Liver (tissue), 9 donors: ENCODE measurements around the gene OTOGL. TPM values are rescaled to one million over a fixed set of nuclear protein-coding genes. Genes with fewer than 3 reads are reported as not detected.

Experiments used
- DNase-seq: peaks from one replicate; pipeline ENCODE4 v3.0.0-alpha.2; 2017; ENCODE audit warnings: low spot score
- H3K27ac ChIP-seq, 2 donors: one replicate each; pipeline ENCODE4 v1.7.0; 2013; ENCODE audit warnings: inconsistent platforms in 2 of 2, low read length in 2 of 2, control low read depth in 1 of 2, low read depth in 1 of 2, mild to moderate bottlenecking in 1 of 2
- H3K27me3 ChIP-seq, 4 donors: one replicate each; pipeline versions ENCODE4 v1.6.1 to v1.7.0; 2013; ENCODE audit warnings: low read length in 3 of 4, inconsistent platforms in 1 of 4, mild to moderate bottlenecking in 1 of 4, moderate library complexity in 1 of 4; ENCODE audit not compliant: control insufficient read depth in 4 of 4, insufficient read depth in 4 of 4
- H3K36me3 ChIP-seq, 4 donors: one replicate each; pipeline versions ENCODE4 v1.6.1 to v1.7.0; 2013; ENCODE audit warnings: low read length in 3 of 4, mild to moderate bottlenecking in 3 of 4, low read depth in 1 of 4, moderate library complexity in 1 of 4; ENCODE audit not compliant: control insufficient read depth in 4 of 4, insufficient read depth in 3 of 4
- H3K4me1 ChIP-seq, 4 donors: one replicate each; pipeline versions ENCODE4 v1.6.1 to v1.7.0; 2013; ENCODE audit warnings: low read length in 3 of 4, mild to moderate bottlenecking in 3 of 4, moderate library complexity in 1 of 4; ENCODE audit not compliant: control insufficient read depth in 4 of 4, insufficient read depth in 4 of 4
- H3K4me3 ChIP-seq, 3 donors: one replicate each; pipeline versions ENCODE4 v1.6.1 to v1.7.0; 2013; ENCODE audit warnings: low read length in 3 of 3, control low read depth in 1 of 3, low read depth in 1 of 3, mild to moderate bottlenecking in 1 of 3
- H3K9ac ChIP-seq, 2 donors: one replicate each; pipeline ENCODE4 v1.7.0; 2013; ENCODE audit warnings: low read length in 2 of 2, mild to moderate bottlenecking in 2 of 2, moderate library complexity in 2 of 2, control low read depth in 1 of 2, low read depth in 1 of 2
- H3K9me3 ChIP-seq, 4 donors: one replicate each; pipeline versions ENCODE4 v1.6.1 to v1.7.0; 2013; ENCODE audit warnings: low read length in 3 of 4; ENCODE audit not compliant: control insufficient read depth in 4 of 4
- EGR1 ChIP-seq, 2 donors: IDR thresholded peaks; 2 replicates each; pipeline ENCODE4 v1.6.1; 2016 to 2018; ENCODE audit warnings: antibody characterized with exemption in 2 of 2, low read depth in 2 of 2
- FOXA1 ChIP-seq: IDR thresholded peaks from 2 replicates; pipeline ENCODE4 v1.6.1; 2016; ENCODE audit warnings: antibody characterized with exemption
- FOXA2 ChIP-seq: IDR thresholded peaks from 2 replicates; pipeline ENCODE4 v1.6.1; 2016; ENCODE audit warnings: antibody characterized with exemption
- GABPA ChIP-seq, 2 donors: IDR thresholded peaks in 1 of 2; conservative IDR thresholded peaks in 1 of 2; 2 replicates each; pipeline ENCODE4 v1.6.1; 2016; ENCODE audit warnings: antibody characterized with exemption in 2 of 2, mild to moderate bottlenecking in 1 of 2, moderate library complexity in 1 of 2
- HNF4G ChIP-seq: IDR thresholded peaks from 2 replicates; pipeline ENCODE4 v1.6.1; 2016; ENCODE audit warnings: antibody characterized with exemption
- NR2F2 ChIP-seq: IDR thresholded peaks from 2 replicates; pipeline ENCODE4 v1.6.1; 2016; ENCODE audit warnings: antibody characterized with exemption
- RAD21 ChIP-seq, 2 donors: IDR thresholded peaks; 2 replicates each; pipeline ENCODE4 v1.6.1; 2016; ENCODE audit warnings: antibody characterized with exemption in 2 of 2, mild to moderate bottlenecking in 2 of 2
- RXRA ChIP-seq, 2 donors: IDR thresholded peaks; 2 replicates each; pipeline ENCODE4 v1.6.1; 2017 to 2018; ENCODE audit warnings: antibody characterized with exemption in 2 of 2, mild to moderate bottlenecking in 1 of 2
- SP1 ChIP-seq: IDR thresholded peaks from 2 replicates; pipeline ENCODE4 v1.6.1; 2018; ENCODE audit warnings: antibody characterized with exemption, mild to moderate bottlenecking
- TAF1 ChIP-seq: conservative IDR thresholded peaks from 2 replicates; pipeline ENCODE4 v1.6.1; 2016; ENCODE audit warnings: antibody characterized with exemption, mild to moderate bottlenecking
- YY1 ChIP-seq: IDR thresholded peaks from 2 replicates; pipeline ENCODE4 v1.6.1; 2016; ENCODE audit warnings: antibody characterized with exemption, mild to moderate bottlenecking
- WGBS: extraction: QIAGEN DNeasy Blood & Tissue Kit; methylation state at CpG from one replicate; pipeline ENCODE4 v1.1.7; 2013; 5-methylcytosine and 5-hydroxymethylcytosine counted together
- polyA plus RNA-seq, 2 donors: library from polyadenylated mRNA; stranded (reverse) in 1 of 2; unstranded in 1 of 2; fragments of 200-250 nt in 1 of 2; fragments of >200 nt in 1 of 2; fragmentation: Nextera tagmentation in 1 of 2; extraction: Ambion mirVana in 1 of 2; gene quantifications; one replicate each; pipeline versions ENCODE4 v1.2.1 to v1.2.3, GENCODE V29; 2013 to 2015
- total RNA-seq, 2 donors: library from RNA; depleted of rRNA; stranded (reverse); fragments of >200 nt; gene quantifications; one replicate each; pipeline ENCODE4 v1.2.3, GENCODE V29; 2014
- TF ChIP-seq, protein P1 (sequence below): fragments of 150-350 bp; IDR thresholded peaks from 2 replicates; pipeline ENCODE4 v1.5.1; 2017; ENCODE audit warnings: improper control_type of control experiment, low read depth, low read length; ENCODE audit not compliant: missing input control
- TF ChIP-seq, protein P2 (sequence below): IDR thresholded peaks from 2 replicates; pipeline ENCODE4 v1.6.1; 2016; ENCODE audit warnings: antibody characterized with exemption
- TF ChIP-seq, protein P3 (sequence below): IDR thresholded peaks from 2 replicates; pipeline ENCODE4 v1.6.1; 2016; ENCODE audit warnings: antibody characterized with exemption
- TF ChIP-seq, protein P4 (sequence below): IDR thresholded peaks from 2 replicates; pipeline ENCODE4 v1.6.1; 2016; ENCODE audit warnings: antibody characterized with exemption, mild to moderate bottlenecking
- donor health status: healthy.
- donor health status: healthy.
- donor health status: healthy.
- donor health status: healthy.
- donor health status: healthy.

Gene OTOGL
- total and polyA plus RNA-seq, 4 donors = 0.01 to 0.09 (median 0.08) TPM; not detected in 1

DNA sequence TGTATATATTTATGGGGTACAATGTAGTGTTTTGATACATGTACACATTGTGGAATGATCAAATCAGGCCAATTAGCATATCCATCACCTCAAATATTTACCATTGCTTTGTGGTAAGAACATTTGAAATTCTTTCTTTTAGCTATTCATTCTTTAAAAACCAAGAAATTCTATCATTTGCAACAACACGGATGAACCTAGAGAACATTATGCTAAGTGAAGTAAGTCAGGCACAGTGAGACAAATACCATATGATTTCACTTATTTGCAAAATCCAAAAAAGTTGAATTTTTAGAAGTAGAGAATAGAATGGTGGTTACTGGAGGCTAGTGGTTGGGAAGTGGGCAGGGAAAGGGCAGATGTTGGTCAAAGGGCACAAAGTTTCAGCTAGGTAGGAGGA lies 215.4 kb downstream of the OTOGL start:
- no peaks in the 10 kb centered on the region for H3K36me3 ChIP-seq
- H3K27ac ChIP-seq = no peak overlapping the region
- no peaks in the 10 kb centered on the region for H3K4me1 ChIP-seq
- 93% methylated on average over 1 of the region's 1 CpG for WGBS
- TF ChIP-seq GABPA (IDR thresholded peaks at IDR 0.05 in 1 of 2, conservative IDR thresholded peaks at IDR 0.05 in 1 of 2) (no peak), NR2F2 (no peak), FOXA2 (no peak), HNF4G (no peak), RAD21 (IDR thresholded peaks at IDR 0.05) (no peak), EGR1 (IDR thresholded peaks at IDR 0.05; ENCODE audit: low read depth in 2 of 2) (no peak), TAF1 (no peak), YY1 (no peak), SP1 (no peak), FOXA1 (no peak)
- TF ChIP-seq, protein P1, sequence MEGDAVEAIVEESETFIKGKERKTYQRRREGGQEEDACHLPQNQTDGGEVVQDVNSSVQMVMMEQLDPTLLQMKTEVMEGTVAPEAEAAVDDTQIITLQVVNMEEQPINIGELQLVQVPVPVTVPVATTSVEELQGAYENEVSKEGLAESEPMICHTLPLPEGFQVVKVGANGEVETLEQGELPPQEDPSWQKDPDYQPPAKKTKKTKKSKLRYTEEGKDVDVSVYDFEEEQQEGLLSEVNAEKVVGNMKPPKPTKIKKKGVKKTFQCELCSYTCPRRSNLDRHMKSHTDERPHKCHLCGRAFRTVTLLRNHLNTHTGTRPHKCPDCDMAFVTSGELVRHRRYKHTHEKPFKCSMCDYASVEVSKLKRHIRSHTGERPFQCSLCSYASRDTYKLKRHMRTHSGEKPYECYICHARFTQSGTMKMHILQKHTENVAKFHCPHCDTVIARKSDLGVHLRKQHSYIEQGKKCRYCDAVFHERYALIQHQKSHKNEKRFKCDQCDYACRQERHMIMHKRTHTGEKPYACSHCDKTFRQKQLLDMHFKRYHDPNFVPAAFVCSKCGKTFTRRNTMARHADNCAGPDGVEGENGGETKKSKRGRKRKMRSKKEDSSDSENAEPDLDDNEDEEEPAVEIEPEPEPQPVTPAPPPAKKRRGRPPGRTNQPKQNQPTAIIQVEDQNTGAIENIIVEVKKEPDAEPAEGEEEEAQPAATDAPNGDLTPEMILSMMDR = no peak
- TF ChIP-seq, protein P2, sequence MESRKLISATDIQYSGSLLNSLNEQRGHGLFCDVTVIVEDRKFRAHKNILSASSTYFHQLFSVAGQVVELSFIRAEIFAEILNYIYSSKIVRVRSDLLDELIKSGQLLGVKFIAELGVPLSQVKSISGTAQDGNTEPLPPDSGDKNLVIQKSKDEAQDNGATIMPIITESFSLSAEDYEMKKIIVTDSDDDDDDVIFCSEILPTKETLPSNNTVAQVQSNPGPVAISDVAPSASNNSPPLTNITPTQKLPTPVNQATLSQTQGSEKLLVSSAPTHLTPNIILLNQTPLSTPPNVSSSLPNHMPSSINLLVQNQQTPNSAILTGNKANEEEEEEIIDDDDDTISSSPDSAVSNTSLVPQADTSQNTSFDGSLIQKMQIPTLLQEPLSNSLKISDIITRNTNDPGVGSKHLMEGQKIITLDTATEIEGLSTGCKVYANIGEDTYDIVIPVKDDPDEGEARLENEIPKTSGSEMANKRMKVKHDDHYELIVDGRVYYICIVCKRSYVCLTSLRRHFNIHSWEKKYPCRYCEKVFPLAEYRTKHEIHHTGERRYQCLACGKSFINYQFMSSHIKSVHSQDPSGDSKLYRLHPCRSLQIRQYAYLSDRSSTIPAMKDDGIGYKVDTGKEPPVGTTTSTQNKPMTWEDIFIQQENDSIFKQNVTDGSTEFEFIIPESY = no peak
- TF ChIP-seq, protein P3, sequence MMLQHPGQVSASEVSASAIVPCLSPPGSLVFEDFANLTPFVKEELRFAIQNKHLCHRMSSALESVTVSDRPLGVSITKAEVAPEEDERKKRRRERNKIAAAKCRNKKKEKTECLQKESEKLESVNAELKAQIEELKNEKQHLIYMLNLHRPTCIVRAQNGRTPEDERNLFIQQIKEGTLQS = no peak
- TF ChIP-seq, protein P4, sequence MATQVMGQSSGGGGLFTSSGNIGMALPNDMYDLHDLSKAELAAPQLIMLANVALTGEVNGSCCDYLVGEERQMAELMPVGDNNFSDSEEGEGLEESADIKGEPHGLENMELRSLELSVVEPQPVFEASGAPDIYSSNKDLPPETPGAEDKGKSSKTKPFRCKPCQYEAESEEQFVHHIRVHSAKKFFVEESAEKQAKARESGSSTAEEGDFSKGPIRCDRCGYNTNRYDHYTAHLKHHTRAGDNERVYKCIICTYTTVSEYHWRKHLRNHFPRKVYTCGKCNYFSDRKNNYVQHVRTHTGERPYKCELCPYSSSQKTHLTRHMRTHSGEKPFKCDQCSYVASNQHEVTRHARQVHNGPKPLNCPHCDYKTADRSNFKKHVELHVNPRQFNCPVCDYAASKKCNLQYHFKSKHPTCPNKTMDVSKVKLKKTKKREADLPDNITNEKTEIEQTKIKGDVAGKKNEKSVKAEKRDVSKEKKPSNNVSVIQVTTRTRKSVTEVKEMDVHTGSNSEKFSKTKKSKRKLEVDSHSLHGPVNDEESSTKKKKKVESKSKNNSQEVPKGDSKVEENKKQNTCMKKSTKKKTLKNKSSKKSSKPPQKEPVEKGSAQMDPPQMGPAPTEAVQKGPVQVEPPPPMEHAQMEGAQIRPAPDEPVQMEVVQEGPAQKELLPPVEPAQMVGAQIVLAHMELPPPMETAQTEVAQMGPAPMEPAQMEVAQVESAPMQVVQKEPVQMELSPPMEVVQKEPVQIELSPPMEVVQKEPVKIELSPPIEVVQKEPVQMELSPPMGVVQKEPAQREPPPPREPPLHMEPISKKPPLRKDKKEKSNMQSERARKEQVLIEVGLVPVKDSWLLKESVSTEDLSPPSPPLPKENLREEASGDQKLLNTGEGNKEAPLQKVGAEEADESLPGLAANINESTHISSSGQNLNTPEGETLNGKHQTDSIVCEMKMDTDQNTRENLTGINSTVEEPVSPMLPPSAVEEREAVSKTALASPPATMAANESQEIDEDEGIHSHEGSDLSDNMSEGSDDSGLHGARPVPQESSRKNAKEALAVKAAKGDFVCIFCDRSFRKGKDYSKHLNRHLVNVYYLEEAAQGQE = no peak
- DNase-seq = no peak
- no peaks in the 10 kb centered on the region for H3K27me3 ChIP-seq
- H3K9ac ChIP-seq = no peak overlapping the region
- H3K9me3 ChIP-seq = no peaks in the 10 kb centered on the region
- no peak overlapping the region for H3K4me3 ChIP-seq

DNA sequence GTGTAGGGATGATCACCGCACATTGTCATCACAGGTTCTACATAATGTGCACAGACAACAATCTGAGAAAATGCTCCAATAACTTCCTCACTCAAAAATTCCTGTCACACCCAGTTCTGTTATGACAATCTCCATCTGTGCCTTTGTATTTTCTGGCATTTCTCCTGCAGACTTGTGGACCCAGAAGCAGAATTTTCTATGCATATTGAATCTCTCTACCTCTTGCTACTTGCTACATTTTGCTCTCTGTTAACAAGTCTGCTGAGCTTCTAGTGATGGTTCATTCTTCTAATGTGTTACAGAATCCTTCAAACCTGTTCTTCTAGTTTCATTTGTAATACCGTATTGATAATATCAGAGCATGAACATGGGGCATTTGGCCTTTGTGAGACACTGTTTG lies 216.9 kb downstream of the OTOGL start:
- Histone ChIP-seq H3K4me1 (no peaks in the 10 kb centered on the region), H3K4me3 (no peak overlapping the region), H3K36me3 (no peaks in the 10 kb centered on the region), H3K27ac (no peak overlapping the region), H3K27me3 (no peaks in the 10 kb centered on the region), H3K9me3 (no peaks in the 10 kb centered on the region), H3K9ac (no peak overlapping the region)
- 87% methylated on average over 2 of the region's 2 CpGs for WGBS
- no peak for DNase-seq
- TF ChIP-seq NR2F2 = no peak
- no peak for TF ChIP-seq YY1
- no peak for TF ChIP-seq RXRA (IDR thresholded peaks at IDR 0.05)
- TF ChIP-seq, protein P1 = no peak
- no peak for TF ChIP-seq HNF4G
- no peak for TF ChIP-seq RAD21 (IDR thresholded peaks at IDR 0.05)
- no peak for TF ChIP-seq FOXA2
